HEK293 (cell line): ENCODE data around the gene DYNAP.

ENCODE experiments used
- CTCF ChIA-PET: fragments of 350-600 bp; formaldehyde crosslinking; extraction: SDS; loops from one replicate; lab custom pipeline; 2021; ENCODE audit warnings: antibody characterized with exemption; lab: Yijun Ruan, JAX
- POLR2A ChIA-PET: fragments of 300-600 bp; formaldehyde crosslinking; extraction: SDS; loops from one replicate; lab custom pipeline; 2020; ENCODE audit warnings: antibody characterized with exemption, inconsistent platforms; lab: Yijun Ruan, JAX
- H3K27ac ChIP-seq: fragments of 200-500 bp; sonication (Bioruptor generic); 2 replicates; pipeline ENCODE4 v1.5.1; 2014; ENCODE audit warnings: low read depth, low read length, control low read depth, inconsistent platforms; ENCODE audit errors: extremely low read depth
- H3K36me3 ChIP-seq, 2 experiments: fragments of 200-500 bp in 1 of 2; sonication (Bioruptor generic) in 1 of 2; 1 replicate in 1 of 2; 2 replicates in 1 of 2; pipeline ENCODE4 v1.5.1; 2014 to 2017; ENCODE audit warnings: inconsistent platforms in 2 of 2, low read length in 2 of 2; ENCODE audit not compliant: control insufficient read depth in 2 of 2, insufficient read depth in 1 of 2
- H3K4me1 ChIP-seq: fragments of 200-500 bp; sonication (Bioruptor generic); 2 replicates; pipeline ENCODE4 v1.5.1; 2014; ENCODE audit warnings: mild to moderate bottlenecking, low read length, inconsistent platforms; ENCODE audit not compliant: control insufficient read depth, insufficient read depth
- H3K4me3 ChIP-seq: 2 replicates; pipeline ENCODE4 v1.5.1; 2011; ENCODE audit warnings: low read depth, mild to moderate bottlenecking, control low read depth, low read length, moderate library complexity
- H3K9me3 ChIP-seq: fragments of 200-500 bp; sonication (Bioruptor generic); 2 replicates; pipeline ENCODE4 v1.5.1; 2014; ENCODE audit warnings: low read depth, low read length, inconsistent platforms; ENCODE audit not compliant: control insufficient read depth, insufficient read depth
- KLF1 ChIP-seq: fragments of 450-650 bp; formaldehyde crosslinking; IDR thresholded peaks from 2 replicates; pipeline ENCODE4 v1.5.1; 2016; ENCODE audit warnings: missing biosample characterization, missing genetic modification characterization
- KLF10 ChIP-seq: fragments of 450-650 bp; IDR thresholded peaks from 2 replicates; pipeline ENCODE4 v1.5.1; 2018; ENCODE audit warnings: missing biosample characterization, mild to moderate bottlenecking, missing genetic modification characterization
- OVOL3 ChIP-seq: fragments of 450-650 bp; formaldehyde crosslinking; IDR thresholded peaks from 2 replicates; pipeline ENCODE4 v1.5.1; 2016; ENCODE audit warnings: missing biosample characterization, missing genetic modification characterization
- SCRT1 ChIP-seq: fragments of 450-650 bp; formaldehyde crosslinking; IDR thresholded peaks from 2 replicates; pipeline ENCODE4 v1.5.1; 2016; ENCODE audit warnings: missing biosample characterization, missing genetic modification characterization, borderline replicate concordance
- ZBTB1 ChIP-seq: fragments of 450-650 bp; formaldehyde crosslinking; IDR thresholded peaks from 2 replicates; pipeline ENCODE4 v1.5.1; 2016; ENCODE audit warnings: missing biosample characterization, missing genetic modification characterization
- ZBTB17 ChIP-seq: fragments of 450-650 bp; formaldehyde crosslinking; IDR thresholded peaks from 2 replicates; pipeline ENCODE4 v1.5.1; 2016; ENCODE audit warnings: missing biosample characterization, missing genetic modification characterization
- ZBTB8A ChIP-seq: fragments of 450-650 bp; formaldehyde crosslinking; IDR thresholded peaks from 2 replicates; pipeline ENCODE4 v1.5.1; 2016; ENCODE audit warnings: missing biosample characterization, missing genetic modification characterization
- ZFHX2 ChIP-seq: fragments of 450-650 bp; formaldehyde crosslinking; conservative IDR thresholded peaks from 2 replicates; pipeline ENCODE4 v1.5.1; 2016; ENCODE audit warnings: missing biosample characterization, missing genetic modification characterization
- ZNF174 ChIP-seq: fragments of 450-650 bp; formaldehyde crosslinking; IDR thresholded peaks from 2 replicates; pipeline ENCODE4 v1.5.0; 2017; ENCODE audit warnings: missing biosample characterization, mild to moderate bottlenecking, missing genetic modification characterization
- ZNF2 ChIP-seq: fragments of 450-650 bp; formaldehyde crosslinking; IDR thresholded peaks from 2 replicates; pipeline ENCODE4 v1.5.1; 2016; ENCODE audit warnings: missing biosample characterization, missing genetic modification characterization
- ZNF239 ChIP-seq: fragments of 450-650 bp; formaldehyde crosslinking; IDR thresholded peaks from 2 replicates; pipeline ENCODE4 v1.5.1; 2016; ENCODE audit warnings: missing biosample characterization, missing genetic modification characterization
- ZNF302 ChIP-seq: fragments of 450-650 bp; formaldehyde crosslinking; IDR thresholded peaks from 2 replicates; pipeline ENCODE4 v1.5.1; 2016; ENCODE audit warnings: missing biosample characterization, missing genetic modification characterization, low read depth
- ZNF311 ChIP-seq: fragments of 450-650 bp; formaldehyde crosslinking; IDR thresholded peaks from 2 replicates; pipeline ENCODE4 v1.5.1; 2017; ENCODE audit warnings: missing biosample characterization, missing genetic modification characterization, borderline replicate concordance
- ZNF423 ChIP-seq: fragments of 450-650 bp; formaldehyde crosslinking; IDR thresholded peaks from 2 replicates; pipeline ENCODE4 v1.5.1; 2016; ENCODE audit warnings: missing biosample characterization, missing genetic modification characterization
- ZNF426 ChIP-seq: fragments of 450-650 bp; formaldehyde crosslinking; IDR thresholded peaks from 2 replicates; pipeline ENCODE4 v1.5.1; 2017; ENCODE audit warnings: missing biosample characterization, missing genetic modification characterization, mild to moderate bottlenecking, inconsistent platforms, moderate library complexity
- ZNF510 ChIP-seq: fragments of 450-650 bp; formaldehyde crosslinking; IDR thresholded peaks from 2 replicates; pipeline ENCODE4 v1.5.1; 2018; ENCODE audit warnings: mild to moderate bottlenecking, missing genetic modification characterization, missing biosample characterization; ENCODE audit not compliant: insufficient replicate concordance
- ZNF555 ChIP-seq: fragments of 450-650 bp; formaldehyde crosslinking; conservative IDR thresholded peaks from 2 replicates; pipeline ENCODE4 v1.5.1; 2017; ENCODE audit warnings: missing biosample characterization, mild to moderate bottlenecking, missing genetic modification characterization, inconsistent platforms
- ZNF558 ChIP-seq: fragments of 450-650 bp; formaldehyde crosslinking; IDR thresholded peaks from 2 replicates; pipeline ENCODE4 v1.5.1; 2016; ENCODE audit warnings: missing biosample characterization, missing genetic modification characterization
- ZNF623 ChIP-seq: fragments of 450-650 bp; formaldehyde crosslinking; IDR thresholded peaks from 2 replicates; pipeline ENCODE4 v1.5.1; 2016; ENCODE audit warnings: missing biosample characterization, missing genetic modification characterization
- ZNF629 ChIP-seq: fragments of 450-650 bp; formaldehyde crosslinking; IDR thresholded peaks from 2 replicates; pipeline ENCODE4 v1.5.1; 2017; ENCODE audit warnings: missing biosample characterization, missing genetic modification characterization
- ZNF776 ChIP-seq: fragments of 450-650 bp; formaldehyde crosslinking; IDR thresholded peaks from 2 replicates; pipeline ENCODE4 v1.5.0; 2017; ENCODE audit warnings: missing biosample characterization, missing genetic modification characterization, borderline replicate concordance
- TF ChIP-seq, protein P1 (sequence below): fragments of 450-650 bp; formaldehyde crosslinking; IDR thresholded peaks from 2 replicates; pipeline ENCODE4 v1.5.1; 2016; ENCODE audit warnings: missing biosample characterization, missing genetic modification characterization

Gene DYNAP

DNA sequence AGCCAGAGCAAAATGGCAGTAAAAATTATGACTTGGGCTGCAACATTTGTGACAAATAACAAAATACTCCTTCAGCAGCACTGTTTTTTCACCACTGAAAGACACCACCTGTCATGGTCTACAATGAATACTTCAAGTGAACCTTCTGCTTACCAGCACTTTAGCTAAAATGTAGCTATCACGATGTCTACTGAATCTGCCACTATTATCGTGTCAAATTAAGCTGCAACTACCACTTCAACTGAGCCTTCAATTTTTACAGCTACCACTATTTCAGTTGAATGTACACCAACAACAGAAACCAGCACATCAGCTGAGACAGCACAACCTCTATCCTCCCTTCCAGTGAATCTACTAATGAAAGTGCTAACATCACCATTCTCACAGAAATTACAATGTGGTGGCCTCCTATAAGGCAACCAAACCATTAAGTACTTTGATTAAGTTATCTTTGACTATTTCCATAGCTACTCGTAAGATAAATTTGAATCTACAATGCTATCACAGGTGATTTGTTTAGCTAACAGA, 10.8 kb upstream of the DYNAP start:
- H3K4me1 ChIP-seq = no peaks in the 10 kb centered on the region
- H3K4me3 ChIP-seq = no peak overlapping the region
- no peaks in the 10 kb centered on the region for H3K36me3 ChIP-seq
- ChIA-PET POLR2A (no interaction called here), CTCF (no interaction called here)
- TF ChIP-seq ZBTB8A (tag by site-specific recombination) (no peak), ZNF629 (tag by site-specific recombination) (no peak), ZNF558 (tag by site-specific recombination) (no peak), ZFHX2 (tag by site-specific recombination) (no peak), ZNF174 (no peak), OVOL3 (no peak), ZNF239 (tag by site-specific recombination) (no peak), ZNF302 (no peak), ZNF510 (no peak), ZNF555 (no peak), KLF10 (tag by site-specific recombination) (no peak), ZNF2 (no peak)
- H3K27ac ChIP-seq = no peak overlapping the region
- H3K9me3 ChIP-seq = no peaks in the 10 kb centered on the region

DNA sequence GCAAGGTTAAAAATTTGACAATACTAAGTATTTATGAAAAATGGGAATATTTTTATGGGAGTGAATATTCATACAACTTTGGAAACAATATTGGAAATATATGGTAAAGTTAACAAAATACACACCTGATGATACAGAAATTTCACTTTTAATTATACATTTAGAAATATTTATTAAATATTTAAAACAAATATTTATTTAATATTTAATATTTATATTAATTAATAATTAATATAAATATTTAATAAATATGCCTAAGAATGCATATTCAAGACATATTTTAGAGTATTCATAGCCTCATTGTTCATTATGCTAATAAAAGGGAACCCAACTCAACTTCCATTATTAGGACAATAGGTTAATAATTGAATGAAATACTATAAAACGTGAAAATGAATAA, 7.0 kb upstream of the DYNAP start:
- no peaks in the 10 kb centered on the region for H3K36me3 ChIP-seq
- no peaks in the 10 kb centered on the region for H3K4me1 ChIP-seq
- TF ChIP-seq ZNF311 (tag by site-specific recombination) (no peak), KLF1 (no peak), ZNF776 (no peak), ZBTB17 (tag by site-specific recombination) (no peak)
- TF ChIP-seq, protein P1, sequence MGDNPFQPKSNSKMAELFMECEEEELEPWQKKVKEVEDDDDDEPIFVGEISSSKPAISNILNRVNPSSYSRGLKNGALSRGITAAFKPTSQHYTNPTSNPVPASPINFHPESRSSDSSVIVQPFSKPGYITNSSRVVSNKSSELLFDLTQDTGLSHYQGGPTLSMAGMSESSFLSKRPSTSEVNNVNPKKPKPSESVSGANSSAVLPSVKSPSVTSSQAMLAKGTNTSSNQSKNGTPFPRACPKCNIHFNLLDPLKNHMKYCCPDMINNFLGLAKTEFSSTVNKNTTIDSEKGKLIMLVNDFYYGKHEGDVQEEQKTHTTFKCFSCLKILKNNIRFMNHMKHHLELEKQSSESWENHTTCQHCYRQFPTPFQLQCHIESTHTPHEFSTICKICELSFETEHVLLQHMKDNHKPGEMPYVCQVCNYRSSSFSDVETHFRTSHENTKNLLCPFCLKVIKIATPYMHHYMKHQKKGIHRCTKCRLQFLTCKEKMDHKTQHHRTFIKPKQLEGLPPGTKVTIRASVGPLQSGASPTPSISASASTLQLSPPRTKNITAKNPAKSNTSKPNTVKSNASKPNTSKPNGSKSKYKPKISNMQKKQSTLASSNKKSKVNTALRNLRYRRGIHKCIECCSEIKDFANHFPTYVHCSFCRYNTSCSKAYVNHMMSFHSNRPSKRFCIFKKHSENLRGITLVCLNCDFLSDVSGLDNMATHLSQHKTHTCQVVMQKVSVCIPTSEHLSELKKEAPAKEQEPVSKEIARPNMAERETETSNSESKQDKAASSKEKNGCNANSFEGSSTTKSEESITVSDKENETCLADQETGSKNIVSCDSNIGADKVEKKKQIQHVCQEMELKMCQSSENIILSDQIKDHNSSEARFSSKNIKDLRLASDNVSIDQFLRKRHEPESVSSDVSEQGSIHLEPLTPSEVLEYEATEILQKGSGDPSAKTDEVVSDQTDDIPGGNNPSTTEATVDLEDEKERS (tag by site-specific recombination) = no peak
- H3K9me3 ChIP-seq = no peaks in the 10 kb centered on the region
- H3K4me3 ChIP-seq = no peak overlapping the region
- POLR2A ChIA-PET = no interaction called here
- CTCF ChIA-PET = no interaction called here
- no peak overlapping the region for H3K27ac ChIP-seq

GRCh38 chr18:54585743-54586142, 5.3 kb upstream of the DYNAP start:
- no peaks in the 10 kb centered on the region for H3K36me3 ChIP-seq
- H3K4me3 ChIP-seq = no peak overlapping the region
- H3K4me1 ChIP-seq = no peaks in the 10 kb centered on the region
- CTCF ChIA-PET = interaction anchor here (1.0 to 1.7 kb wide), 2 partner anchors 27 to 147 kb away, joined by 3 to 6 read pairs; no protein-coding TSS in a partner anchor
- POLR2A ChIA-PET = no interaction called here
- TF ChIP-seq ZNF423 (tag by site-specific recombination) (no peak), ZBTB1 (tag by site-specific recombination) (no peak), ZNF426 (tag by site-specific recombination) (no peak), ZNF623 (no peak), SCRT1 (tag by site-specific recombination) (no peak)
- no peaks in the 10 kb centered on the region for H3K9me3 ChIP-seq
- H3K27ac ChIP-seq = no peak overlapping the region
